HepG2 (cell line): ENCODE data around the gene TCFL5. TPM values are rescaled to one million over a fixed set of nuclear protein-coding genes. Genes with fewer than 3 reads are reported as not detected.

Source experiments
- ATAC-seq: fragments of 200-7000 bp; cut with Tn5 transposase; 3 replicates; pipeline ENCODE4 v1.9.1; 2020; ENCODE audit warnings: mild to moderate bottlenecking, moderate library complexity
- BruUV-seq: library from RNA; stranded (reverse); fragments of 400-500 nt; replicated peaks from 2 replicates; lab custom pipeline; 2021; lab: Mats Ljungman, UMichigan
- CTCF ChIA-PET: fragments of 300-600 bp; formaldehyde crosslinking; extraction: SDS; loops from one replicate; lab custom pipeline; 2021; ENCODE audit warnings: low total read pairs, inconsistent platforms, low intra/inter-chr PET ratio; lab: Yijun Ruan, JAX
- POLR2A ChIA-PET: fragments of 350-600 bp; sonication (Branson Sonifier 250); formaldehyde crosslinking; loops from one replicate; lab custom pipeline; 2020; ENCODE audit warnings: antibody characterized with exemption, inconsistent platforms; lab: Yijun Ruan, JAX
- DNase-seq: peaks from one replicate; pipeline ENCODE4 v3.0.0-alpha.2; 2015; ENCODE audit warnings: low spot score
- FAIRE-seq: peaks from 3 replicates; lab custom pipeline; 2011; peaks lifted over from hg19 to GRCh38; lab: Jason Lieb, UNC
- H2AFZ ChIP-seq: one replicate; pipeline ENCODE4 v1.6.1; 2011; ENCODE audit warnings: low read length, inconsistent platforms
- H3K27ac ChIP-seq: fragments of 300-600 bp; 3 replicates; pipeline ENCODE4 v1.8.0; 2011; ENCODE audit warnings: mixed run types, mild to moderate bottlenecking, mixed read lengths, low read length, inconsistent platforms; ENCODE audit not compliant: insufficient read depth; ENCODE audit errors: extremely low read length
- H3K27me3 ChIP-seq, 2 experiments: fragments of 200-600 bp in 1 of 2; 2 replicates in 1 of 2; 3 replicates in 1 of 2; pipeline versions ENCODE4 v1.6.0 to v1.8.0; 2011; ENCODE audit warnings: low read length in 2 of 2, mild to moderate bottlenecking in 2 of 2, moderate library complexity in 2 of 2, inconsistent platforms in 1 of 2; ENCODE audit not compliant: insufficient read depth in 2 of 2, control insufficient read depth in 1 of 2
- H3K36me3 ChIP-seq, 2 experiments: fragments of 200-600 bp in 1 of 2; replicated peaks in 1 of 2; 2 replicates in 1 of 2; 3 replicates in 1 of 2; pipeline versions ENCODE4 v1.5.1 to v1.8.0; 2011; ENCODE audit warnings: low read length in 2 of 2, inconsistent platforms in 1 of 2; ENCODE audit not compliant: insufficient read depth in 2 of 2, control insufficient read depth in 1 of 2
- H3K4me1 ChIP-seq: 2 replicates; pipeline ENCODE4 v1.5.1; 2012; ENCODE audit warnings: low read length, inconsistent platforms; ENCODE audit not compliant: insufficient read depth
- H3K4me2 ChIP-seq: 2 replicates; pipeline ENCODE4 v1.6.0; 2011; ENCODE audit warnings: low read depth, low read length, inconsistent platforms
- H3K4me3 ChIP-seq, 3 experiments: fragments of 200-600 bp in 1 of 3; sonication (generic), shearing (Covaris generic) in 1 of 3; replicated peaks in 1 of 3; 2 replicates each; pipeline ENCODE4 v1.5.1; 2011 to 2016; ENCODE audit warnings: low read length in 3 of 3, inconsistent platforms in 2 of 3, low read depth in 2 of 3, mild to moderate bottlenecking in 2 of 3, control low read depth in 1 of 3, mixed read lengths in 1 of 3; ENCODE audit not compliant: insufficient read depth in 1 of 3
- H3K79me2 ChIP-seq: one replicate; pipeline ENCODE4 v1.6.1; 2011; ENCODE audit warnings: low read length, inconsistent platforms; ENCODE audit not compliant: insufficient read depth
- H3K9ac ChIP-seq: 2 replicates; pipeline ENCODE4 v1.6.0; 2011; ENCODE audit warnings: mild to moderate bottlenecking, low read depth, low read length, inconsistent platforms; ENCODE audit not compliant: insufficient read depth
- H3K9me3 ChIP-seq: 2 replicates; pipeline ENCODE4 v1.5.1; 2012; ENCODE audit warnings: mild to moderate bottlenecking, low read length
- H4K20me1 ChIP-seq: 2 replicates; pipeline ENCODE4 v1.6.0; 2011; ENCODE audit warnings: inconsistent platforms, mild to moderate bottlenecking, low read length, moderate library complexity; ENCODE audit not compliant: insufficient read depth
- CBX1 ChIP-seq: IDR thresholded peaks from one replicate; pipeline ENCODE4 v1.6.1; 2016; ENCODE audit warnings: antibody characterized with exemption, low read depth
- CBX5 ChIP-seq: sonication (generic); formaldehyde crosslinking; IDR thresholded peaks from 2 replicates; pipeline ENCODE4 v1.4.0; 2020; ENCODE audit warnings: missing genetic modification reagents, borderline replicate concordance
- CENPT ChIP-seq: sonication (generic); formaldehyde crosslinking; IDR thresholded peaks from 2 replicates; pipeline ENCODE4 v1.8.0; 2022; ENCODE audit warnings: low read depth, mild to moderate bottlenecking, moderate library complexity, missing genetic modification reagents
- ESRRA ChIP-seq: sonication (generic); formaldehyde crosslinking; IDR thresholded peaks from 2 replicates; pipeline ENCODE4 v1.5.1; 2020; ENCODE audit warnings: mild to moderate bottlenecking, low read depth, missing genetic modification reagents
- FOXA3 ChIP-seq: IDR thresholded peaks from 2 replicates; pipeline ENCODE4 v1.6.1; 2016; ENCODE audit warnings: missing genetic modification reagents, missing compliant biosample characterization
- HNRNPH1 ChIP-seq: fragments of 200-400 bp; formaldehyde crosslinking; optimal IDR thresholded peaks from 2 replicates; pipeline ENCODE3; 2017; ENCODE audit warnings: mild to moderate bottlenecking, low read depth, low read length
- HOXA9 ChIP-seq: sonication (generic); formaldehyde crosslinking; IDR thresholded peaks from 2 replicates; pipeline ENCODE4 v1.8.1; 2022; ENCODE audit warnings: missing genetic modification reagents, mild to moderate bottlenecking, moderate library complexity, borderline replicate concordance
- RBFOX2 ChIP-seq: fragments of 200-400 bp; formaldehyde crosslinking; IDR thresholded peaks from 2 replicates; pipeline ENCODE4 v1.6.1; 2017; ENCODE audit warnings: low read depth, mild to moderate bottlenecking, low read length
- RXRB ChIP-seq: IDR thresholded peaks from 2 replicates; pipeline ENCODE4 v1.6.1; 2016; ENCODE audit warnings: borderline replicate concordance, missing genetic modification reagents, missing compliant biosample characterization
- SP4 ChIP-seq: sonication (generic); formaldehyde crosslinking; IDR thresholded peaks from 2 replicates; pipeline ENCODE4 v1.8.1; 2023; ENCODE audit warnings: mild to moderate bottlenecking, missing genetic modification reagents
- THAP8 ChIP-seq: sonication (generic); formaldehyde crosslinking; IDR thresholded peaks from 2 replicates; pipeline ENCODE4 v1.5.1; 2020; ENCODE audit warnings: missing genetic modification reagents, mild to moderate bottlenecking, borderline replicate concordance
- YY1 ChIP-seq: IDR thresholded peaks from 2 replicates; pipeline ENCODE4 v1.6.1; 2011; ENCODE audit warnings: low read length, low read depth, moderate library complexity, mild to moderate bottlenecking; ENCODE audit not compliant: insufficient read depth, insufficient replicate concordance
- ZEB1 ChIP-seq: IDR thresholded peaks from 2 replicates; pipeline ENCODE4 v1.6.1; 2012; ENCODE audit warnings: mild to moderate bottlenecking, low read depth, inconsistent platforms; ENCODE audit not compliant: insufficient replicate concordance
- ZHX1 ChIP-seq: sonication (generic); formaldehyde crosslinking; IDR thresholded peaks from 2 replicates; pipeline ENCODE4 v1.8.1; 2022; ENCODE audit warnings: low read depth, mild to moderate bottlenecking, missing genetic modification reagents
- ZIK1 ChIP-seq: sonication (generic); formaldehyde crosslinking; IDR thresholded peaks from 2 replicates; pipeline ENCODE4 v1.5.0; 2020; ENCODE audit warnings: mild to moderate bottlenecking, low read depth, missing genetic modification reagents, borderline replicate concordance
- ZNF121 ChIP-seq: sonication (generic); formaldehyde crosslinking; IDR thresholded peaks from 2 replicates; pipeline ENCODE4 v1.5.0; 2020; ENCODE audit warnings: mild to moderate bottlenecking, missing genetic modification reagents
- ZNF296 ChIP-seq: sonication (generic); formaldehyde crosslinking; conservative IDR thresholded peaks from 2 replicates; pipeline ENCODE4 v1.5.0; 2020; ENCODE audit warnings: mild to moderate bottlenecking, missing genetic modification reagents
- ZNF350 ChIP-seq: sonication (generic); formaldehyde crosslinking; IDR thresholded peaks from 2 replicates; pipeline ENCODE4 v1.4.0; 2020; ENCODE audit warnings: mild to moderate bottlenecking, low read depth, missing genetic modification reagents, borderline replicate concordance
- ZNF430 ChIP-seq: sonication (generic); formaldehyde crosslinking; IDR thresholded peaks from 2 replicates; pipeline ENCODE4 v1.9.0; 2021; ENCODE audit warnings: mild to moderate bottlenecking, missing genetic modification reagents
- ZNF550 ChIP-seq: sonication (generic); formaldehyde crosslinking; IDR thresholded peaks from 2 replicates; pipeline ENCODE4 v1.4.0; 2020; ENCODE audit warnings: mild to moderate bottlenecking, missing genetic modification reagents, borderline replicate concordance
- ZNF576 ChIP-seq: sonication (generic); formaldehyde crosslinking; IDR thresholded peaks from 2 replicates; pipeline ENCODE4 v1.4.0; 2020; ENCODE audit warnings: mild to moderate bottlenecking, missing genetic modification reagents
- WGBS: methylation state at CpG from one replicate; pipeline ENCODE4 v1.1.6; 2017; ENCODE audit warnings: low lambda C conversion rate; 5-methylcytosine and 5-hydroxymethylcytosine counted together
- in situ Hi-C: cut with HindIII; loops from 2 replicates; pipeline ENCODE4 v1.10.0; 2017; ENCODE audit warnings: low pct_unique_long_range_greater_than_20kb; ENCODE audit not compliant: extremely low pct_ligation_motif_present
- intact Hi-C: fragments of 100-400 bp; cut with micrococcal nuclease; formaldehyde crosslinking; loops from one replicate; pipeline ENCODE4 v1.10.0; 2022; ENCODE audit not compliant: unreplicated experiment
- polyA plus RNA-seq, 8 experiments: library from polyadenylated mRNA; depleted of rRNA in 3 of 8; stranded (reverse) in 7 of 8; unstranded in 1 of 8; fragments of >200 nt; fragmentation: Illumina TruSeq in 4 of 8; extraction: Trizol in 4 of 8; gene quantifications; 2 replicates each; pipeline versions ENCODE4 v1.2.1 to v1.2.3, GENCODE V29; 2011 to 2016; ENCODE audit warnings: low read depth in 4 of 8, missing spikeins in 1 of 8, mixed read lengths in 1 of 8; ENCODE audit not compliant: insufficient read depth in 1 of 8
- total RNA-seq, 5 experiments: library from RNA; depleted of rRNA; stranded (reverse); fragments of >200 nt; fragmentation: Illumina TruSeq; extraction: Trizol; gene quantifications; 2 replicates each; pipeline ENCODE4 v1.2.3, GENCODE V29; 2016; ENCODE audit warnings: low read depth in 1 of 5

Gene TCFL5
- total and polyA plus RNA-seq, 2 of the 13 experiments (the other 11 are each of a cell fraction or from before 2014, with no cell fraction given) = 14.8 to 20.0 TPM

- Histone ChIP-seq H3K79me2 (no peaks in the 10 kb centered on the region), H3K27me3 (no peaks in the 10 kb centered on the region), H3K27ac (no peak overlapping the region), H3K9ac (no peak overlapping the region), H3K9me3 (no peaks in the 10 kb centered on the region), H3K36me3 (peaks cover 6 to 9% of the 10 kb centered on the region in 2 experiments; a peak in 3 of 5 replicates), H3K4me3 (no peak overlapping the region; a peak in 1 of 6 replicates), H4K20me1 (no peaks in the 10 kb centered on the region; the same call in 1 of the 2 replicates), H3K4me2 (no peak overlapping the region), H2AFZ (no peak overlapping the region), H3K4me1 (peaks cover 44% of the 10 kb centered on the region)
- intact Hi-C loops (no loop called here), in situ Hi-C loops (no loop called here)
- FAIRE-seq (no peak), DNase-seq (no peak), ATAC-seq (no peak; the same call in 1 of the 3 replicates)
- CTCF ChIA-PET = no interaction called here
- no TSS peak for BruUV-seq
- WGBS = 90% methylated on average over 20 of the region's 22 CpGs
- POLR2A ChIA-PET = interaction anchor here (1.0 to 2.0 kb wide), 9 partner anchors 8 to 129 kb away, joined by 3 to 13 read pairs (median 5); partner anchors contain the start of genes OGFR and TCFL5
- TF ChIP-seq ZEB1 (no peak), ZNF350 (CRISPR knock-in tag) (0 out of 2 replicates have a peak, but pooled peaks have one; percentile 21), ZNF430 (CRISPR knock-in tag) (no peak), ZNF550 (CRISPR knock-in tag) (no peak), FOXA3 (CRISPR knock-in tag) (no peak), HOXA9 (CRISPR knock-in tag) (no peak), RXRB (CRISPR knock-in tag) (no peak), THAP8 (no peak), ESRRA (CRISPR knock-in tag) (no peak), YY1 (no peak), ZNF121 (CRISPR knock-in tag) (no peak), ZNF576 (CRISPR knock-in tag) (no peak), HNRNPH1 (no peak), CENPT (no peak), ZHX1 (CRISPR knock-in tag) (no peak), SP4 (0 out of 2 replicates have a peak, but pooled peaks have one; percentile 2), ZNF296 (CRISPR knock-in tag) (0 out of 2 replicates have a peak, but pooled peaks have one; percentile 43), RBFOX2 (peak; percentile 72; the same call in 1 of the 2 replicates), CBX1 (no peak), CBX5 (CRISPR knock-in tag) (no peak), ZIK1 (no peak)
Observed at GRCh38 chr20:62825333-62825985, 36.2 kb downstream of the TCFL5 start.
